ENCODE results near the gene NXPE3.

Gene NXPE3

DNA sequence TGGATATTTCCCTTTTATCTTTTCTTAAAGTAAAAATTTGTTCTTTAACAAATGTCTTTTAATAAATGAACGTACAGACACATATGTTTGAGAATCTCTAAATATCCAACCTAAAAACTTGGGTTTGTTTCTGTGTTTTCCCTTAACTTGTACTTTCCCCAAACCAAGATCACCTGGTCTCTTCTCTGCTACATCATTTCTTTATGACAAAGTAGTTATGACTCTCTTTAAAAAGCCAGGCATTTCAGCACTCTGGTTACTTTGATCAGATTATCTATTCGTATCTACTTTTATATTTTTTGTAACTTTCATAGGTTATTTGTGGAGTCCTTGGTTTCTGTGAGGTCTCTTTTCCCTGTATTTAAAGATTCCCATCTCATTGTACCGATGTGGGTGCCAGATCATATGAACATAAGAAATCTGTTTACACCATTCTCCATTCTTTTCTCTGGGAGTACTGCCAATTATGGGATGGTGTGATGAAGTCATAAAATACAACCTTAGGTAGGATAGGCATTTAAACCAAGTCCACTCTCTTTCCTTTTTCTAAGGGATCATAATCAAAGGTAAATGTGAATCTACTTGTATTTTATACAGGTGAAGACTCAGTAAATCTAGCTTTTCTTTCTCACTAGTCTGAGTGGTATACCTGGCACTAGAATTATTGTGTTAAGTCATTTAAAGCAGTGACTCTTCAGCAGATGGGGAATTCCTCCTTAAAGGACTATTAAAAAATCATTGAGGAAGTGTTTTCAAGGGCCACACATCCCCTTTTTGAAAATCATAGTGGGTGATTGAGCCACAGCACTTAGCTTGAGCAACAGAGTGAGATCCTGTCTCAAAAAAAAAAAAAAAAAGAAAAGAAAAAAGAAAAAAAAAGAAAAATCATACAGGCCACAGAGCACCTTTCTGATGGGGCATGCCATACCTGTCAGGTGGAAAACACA lies 57.9 kb downstream of the NXPE3 start:
- peak in 1 of 2 experiments; percentile 67 for DNase-seq (ENCODE audit: low read depth in 1 of 2, low spot score in 1 of 2)
- Histone ChIP-seq H3K27ac (replicated peaks) (no peak overlapping the region), H3K27me3 (ENCODE audit: insufficient read depth, poor library complexity, severe bottlenecking) (no peaks in the 10 kb centered on the region), H3K4me3 (replicated peaks; ENCODE audit: insufficient read depth, low read length) (no peak overlapping the region)
- TF ChIP-seq SPI1 (IDR thresholded peaks at IDR 0.05; ENCODE audit: borderline replicate concordance, low read depth), result peak; percentile 92
- peak; percentile 9; the same call in 1 of the 2 replicates for TF ChIP-seq GABPA (IDR thresholded peaks at IDR 0.05; ENCODE audit: low read depth)
- TF ChIP-seq, protein P1, sequence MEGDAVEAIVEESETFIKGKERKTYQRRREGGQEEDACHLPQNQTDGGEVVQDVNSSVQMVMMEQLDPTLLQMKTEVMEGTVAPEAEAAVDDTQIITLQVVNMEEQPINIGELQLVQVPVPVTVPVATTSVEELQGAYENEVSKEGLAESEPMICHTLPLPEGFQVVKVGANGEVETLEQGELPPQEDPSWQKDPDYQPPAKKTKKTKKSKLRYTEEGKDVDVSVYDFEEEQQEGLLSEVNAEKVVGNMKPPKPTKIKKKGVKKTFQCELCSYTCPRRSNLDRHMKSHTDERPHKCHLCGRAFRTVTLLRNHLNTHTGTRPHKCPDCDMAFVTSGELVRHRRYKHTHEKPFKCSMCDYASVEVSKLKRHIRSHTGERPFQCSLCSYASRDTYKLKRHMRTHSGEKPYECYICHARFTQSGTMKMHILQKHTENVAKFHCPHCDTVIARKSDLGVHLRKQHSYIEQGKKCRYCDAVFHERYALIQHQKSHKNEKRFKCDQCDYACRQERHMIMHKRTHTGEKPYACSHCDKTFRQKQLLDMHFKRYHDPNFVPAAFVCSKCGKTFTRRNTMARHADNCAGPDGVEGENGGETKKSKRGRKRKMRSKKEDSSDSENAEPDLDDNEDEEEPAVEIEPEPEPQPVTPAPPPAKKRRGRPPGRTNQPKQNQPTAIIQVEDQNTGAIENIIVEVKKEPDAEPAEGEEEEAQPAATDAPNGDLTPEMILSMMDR (IDR thresholded peaks at IDR 0.05; ENCODE audit: insufficient read depth, low read length), result no peak

DNA sequence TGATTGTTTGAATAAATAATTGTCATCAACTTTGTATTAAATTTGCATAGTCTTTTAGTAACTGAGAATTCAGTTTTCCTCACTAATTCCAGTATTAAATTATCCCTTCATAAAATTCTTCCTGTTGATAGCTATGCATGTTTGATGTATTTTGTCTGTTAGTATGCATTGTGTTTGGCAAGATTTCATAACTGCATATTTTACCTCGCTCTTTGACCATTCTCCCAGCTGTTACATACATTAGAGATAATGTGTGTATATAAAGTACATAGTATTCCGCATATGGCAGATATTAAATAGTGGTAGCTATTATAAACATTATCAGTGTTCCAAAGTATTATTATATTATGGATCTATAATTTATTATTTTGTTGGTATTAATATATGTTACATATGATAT lies 59.7 kb downstream of the NXPE3 start:
- H3K4me3 ChIP-seq (replicated peaks; ENCODE audit: insufficient read depth, low read length), result no peak overlapping the region
- TF ChIP-seq POLR2AphosphoS5 (IDR thresholded peaks at IDR 0.05; ENCODE audit: low read depth) (no peak), SPI1 (IDR thresholded peaks at IDR 0.05; ENCODE audit: borderline replicate concordance, low read depth) (no peak)
- DNase-seq (ENCODE audit: low read depth in 1 of 2, low spot score in 1 of 2), result no peak
- H3K27ac ChIP-seq (replicated peaks), result no peak overlapping the region
- no peaks in the 10 kb centered on the region for H3K27me3 ChIP-seq (ENCODE audit: insufficient read depth, poor library complexity, severe bottlenecking)

DNA sequence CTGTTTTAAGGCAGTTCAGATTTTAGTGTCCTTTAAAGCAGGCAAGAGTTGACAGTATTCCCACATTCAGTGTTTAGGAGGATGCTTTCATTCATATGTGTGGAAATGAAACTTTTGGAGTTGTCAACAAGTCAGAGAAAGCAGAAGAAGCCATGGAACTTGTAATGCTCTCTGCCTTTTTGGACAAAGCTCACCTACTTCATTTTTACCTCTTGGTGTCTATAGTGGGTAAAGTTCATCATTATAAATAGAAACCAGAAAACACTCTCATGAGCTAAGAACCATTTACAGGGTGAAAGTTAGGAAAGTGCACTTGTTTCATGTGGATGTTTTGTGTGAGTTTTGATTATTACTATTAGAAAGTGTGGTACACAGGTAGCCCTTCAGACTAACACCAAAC lies 61.1 kb downstream of the NXPE3 start:
- H3K27me3 ChIP-seq (ENCODE audit: insufficient read depth, poor library complexity, severe bottlenecking), result no peaks in the 10 kb centered on the region
- DNase-seq (ENCODE audit: low read depth in 1 of 2, low spot score in 1 of 2), result no peak
- H3K4me3 ChIP-seq (replicated peaks; ENCODE audit: insufficient read depth, low read length), result no peak overlapping the region
- no peak overlapping the region for H3K27ac ChIP-seq (replicated peaks)
- TF ChIP-seq POLR2AphosphoS5 (IDR thresholded peaks at IDR 0.05; ENCODE audit: low read depth) (no peak), SPI1 (IDR thresholded peaks at IDR 0.05; ENCODE audit: borderline replicate concordance, low read depth) (no peak), GABPA (IDR thresholded peaks at IDR 0.05; ENCODE audit: low read depth) (no peak)
- TF ChIP-seq, protein P1 (IDR thresholded peaks at IDR 0.05; ENCODE audit: insufficient read depth, low read length), result no peak
- TF ChIP-seq, protein P2, sequence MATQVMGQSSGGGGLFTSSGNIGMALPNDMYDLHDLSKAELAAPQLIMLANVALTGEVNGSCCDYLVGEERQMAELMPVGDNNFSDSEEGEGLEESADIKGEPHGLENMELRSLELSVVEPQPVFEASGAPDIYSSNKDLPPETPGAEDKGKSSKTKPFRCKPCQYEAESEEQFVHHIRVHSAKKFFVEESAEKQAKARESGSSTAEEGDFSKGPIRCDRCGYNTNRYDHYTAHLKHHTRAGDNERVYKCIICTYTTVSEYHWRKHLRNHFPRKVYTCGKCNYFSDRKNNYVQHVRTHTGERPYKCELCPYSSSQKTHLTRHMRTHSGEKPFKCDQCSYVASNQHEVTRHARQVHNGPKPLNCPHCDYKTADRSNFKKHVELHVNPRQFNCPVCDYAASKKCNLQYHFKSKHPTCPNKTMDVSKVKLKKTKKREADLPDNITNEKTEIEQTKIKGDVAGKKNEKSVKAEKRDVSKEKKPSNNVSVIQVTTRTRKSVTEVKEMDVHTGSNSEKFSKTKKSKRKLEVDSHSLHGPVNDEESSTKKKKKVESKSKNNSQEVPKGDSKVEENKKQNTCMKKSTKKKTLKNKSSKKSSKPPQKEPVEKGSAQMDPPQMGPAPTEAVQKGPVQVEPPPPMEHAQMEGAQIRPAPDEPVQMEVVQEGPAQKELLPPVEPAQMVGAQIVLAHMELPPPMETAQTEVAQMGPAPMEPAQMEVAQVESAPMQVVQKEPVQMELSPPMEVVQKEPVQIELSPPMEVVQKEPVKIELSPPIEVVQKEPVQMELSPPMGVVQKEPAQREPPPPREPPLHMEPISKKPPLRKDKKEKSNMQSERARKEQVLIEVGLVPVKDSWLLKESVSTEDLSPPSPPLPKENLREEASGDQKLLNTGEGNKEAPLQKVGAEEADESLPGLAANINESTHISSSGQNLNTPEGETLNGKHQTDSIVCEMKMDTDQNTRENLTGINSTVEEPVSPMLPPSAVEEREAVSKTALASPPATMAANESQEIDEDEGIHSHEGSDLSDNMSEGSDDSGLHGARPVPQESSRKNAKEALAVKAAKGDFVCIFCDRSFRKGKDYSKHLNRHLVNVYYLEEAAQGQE (IDR thresholded peaks at IDR 0.05; ENCODE audit: insufficient replicate concordance, low read depth), result no peak

DNA sequence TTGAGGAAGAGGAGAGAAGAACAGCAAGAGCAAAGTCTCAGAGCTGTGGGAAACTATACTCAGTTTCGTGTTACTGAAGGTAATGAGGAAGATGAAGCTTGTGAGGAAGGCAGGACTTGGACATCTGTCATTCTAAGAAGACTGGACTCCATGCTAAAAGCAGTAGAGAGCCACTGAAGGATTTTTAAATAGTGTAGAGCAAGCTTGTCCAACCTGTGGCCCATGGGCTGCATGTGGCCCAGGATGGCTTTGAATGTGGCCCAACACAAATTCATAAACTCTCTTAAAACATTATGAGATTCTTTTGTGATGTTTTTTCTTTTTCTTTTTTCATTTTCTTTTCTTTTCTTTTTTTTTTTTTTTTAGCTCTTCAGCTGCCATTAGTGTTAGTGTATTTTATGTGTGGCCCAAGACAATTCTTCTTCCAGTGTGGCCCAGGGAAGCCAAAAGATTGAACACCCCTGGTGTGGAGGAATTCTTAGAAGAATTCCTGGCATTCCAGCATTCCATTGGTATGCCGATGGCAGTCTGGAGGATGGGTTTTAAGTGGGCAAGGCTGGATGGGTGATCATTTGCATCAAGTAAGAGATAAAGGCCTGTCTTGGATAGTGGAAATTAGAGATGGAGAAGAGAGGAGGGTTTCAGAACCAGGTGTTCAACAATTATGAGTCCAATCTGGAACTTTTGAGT lies 63.4 kb downstream of the NXPE3 start:
- DNase-seq (ENCODE audit: low read depth in 1 of 2, low spot score in 1 of 2), result no peak
- H3K27me3 ChIP-seq (ENCODE audit: insufficient read depth, poor library complexity, severe bottlenecking), result no peaks in the 10 kb centered on the region
- no peak overlapping the region for H3K4me3 ChIP-seq (replicated peaks; ENCODE audit: insufficient read depth, low read length)
- TF ChIP-seq, protein P2 (IDR thresholded peaks at IDR 0.05; ENCODE audit: insufficient replicate concordance, low read depth), result no peak
- no peak for TF ChIP-seq SPI1 (IDR thresholded peaks at IDR 0.05; ENCODE audit: borderline replicate concordance, low read depth)
- TF ChIP-seq, protein P1 (IDR thresholded peaks at IDR 0.05; ENCODE audit: insufficient read depth, low read length), result no peak
- TF ChIP-seq POLR2AphosphoS5 (IDR thresholded peaks at IDR 0.05; ENCODE audit: low read depth), result no peak
- no peak for TF ChIP-seq GABPA (IDR thresholded peaks at IDR 0.05; ENCODE audit: low read depth)
- H3K27ac ChIP-seq (replicated peaks), result no peak overlapping the region

Data from HL-60 (cell line).